Brain microvascular endothelial cell (primary cell): Measurements from ENCODE around the gene CEP63.
A peak's percentile ranks its signal among the peaks of the same experiment; 100 is the strongest.

Experiments
- DNase-seq: peaks from one replicate; pipeline ENCODE4 v3.0.0-alpha.2; 2020
- H3K27ac ChIP-seq: fragments of 250-450 bp; sonication (Bioruptor Pico); 2 replicates; pipeline ENCODE4 v1.5.1; 2020; ENCODE audit warnings: mild to moderate bottlenecking, moderate library complexity
- H3K27me3 ChIP-seq: fragments of 250-450 bp; sonication (Bioruptor Pico); replicated peaks from 2 replicates; pipeline ENCODE4 v1.5.1; 2020; ENCODE audit warnings: mild to moderate bottlenecking
- H3K36me3 ChIP-seq: fragments of 250-450 bp; sonication (Bioruptor Pico); replicated peaks from 2 replicates; pipeline ENCODE4 v1.5.1; 2020; ENCODE audit warnings: mild to moderate bottlenecking
- H3K4me3 ChIP-seq: 2 replicates; pipeline ENCODE4 v1.5.1; 2011; ENCODE audit warnings: low read depth, mild to moderate bottlenecking, control low read depth, low read length, moderate library complexity
- in situ Hi-C: cut with HindIII; loops from 2 replicates; pipeline ENCODE4 v1.10.0; 2017; ENCODE audit warnings: low sequenced_read_pairs, low pct_ligation_motif_present
- TF ChIP-seq, protein P1 (sequence below): IDR thresholded peaks from 2 replicates; pipeline ENCODE4 v1.5.1; 2011; ENCODE audit warnings: low read depth, mild to moderate bottlenecking, moderate library complexity, low read length, control low read depth, inconsistent platforms; ENCODE audit errors: missing control alignments

Gene CEP63

DNA sequence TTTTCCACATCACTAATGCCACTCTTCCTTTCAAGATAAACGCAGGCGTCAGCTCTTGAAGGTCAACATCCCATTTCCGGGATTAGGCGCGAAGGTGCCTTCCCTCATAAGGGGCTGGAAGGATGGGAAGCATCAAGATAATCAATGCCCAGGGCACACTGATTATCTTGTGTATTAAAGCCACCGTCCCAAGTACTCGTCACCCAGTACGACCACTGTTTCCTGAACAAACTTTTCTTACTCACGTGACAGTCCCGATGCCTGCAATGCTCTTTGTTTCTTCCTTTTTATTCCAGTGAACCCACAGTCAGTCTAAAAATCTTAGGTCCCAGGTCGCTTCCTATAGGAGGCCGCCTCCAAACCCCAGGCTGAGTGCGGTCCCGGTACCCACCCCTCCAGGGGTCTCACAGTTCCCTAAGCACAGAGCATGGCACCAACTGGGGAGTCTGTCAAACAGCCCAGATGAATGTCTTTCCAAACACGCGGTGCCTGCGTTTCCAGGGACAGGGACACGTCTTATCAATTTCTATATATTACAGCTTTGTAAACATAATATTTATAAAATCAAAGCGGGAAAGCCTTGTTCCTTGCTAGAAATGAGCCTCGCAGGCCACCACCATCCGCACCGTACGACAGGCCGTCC, 661 bp upstream of the CEP63 start:
- in situ Hi-C loops = loop anchor here (25.0 kb wide), 1 partner anchor 248 kb away; no protein-coding TSS in a partner anchor
- TF ChIP-seq, protein P1, sequence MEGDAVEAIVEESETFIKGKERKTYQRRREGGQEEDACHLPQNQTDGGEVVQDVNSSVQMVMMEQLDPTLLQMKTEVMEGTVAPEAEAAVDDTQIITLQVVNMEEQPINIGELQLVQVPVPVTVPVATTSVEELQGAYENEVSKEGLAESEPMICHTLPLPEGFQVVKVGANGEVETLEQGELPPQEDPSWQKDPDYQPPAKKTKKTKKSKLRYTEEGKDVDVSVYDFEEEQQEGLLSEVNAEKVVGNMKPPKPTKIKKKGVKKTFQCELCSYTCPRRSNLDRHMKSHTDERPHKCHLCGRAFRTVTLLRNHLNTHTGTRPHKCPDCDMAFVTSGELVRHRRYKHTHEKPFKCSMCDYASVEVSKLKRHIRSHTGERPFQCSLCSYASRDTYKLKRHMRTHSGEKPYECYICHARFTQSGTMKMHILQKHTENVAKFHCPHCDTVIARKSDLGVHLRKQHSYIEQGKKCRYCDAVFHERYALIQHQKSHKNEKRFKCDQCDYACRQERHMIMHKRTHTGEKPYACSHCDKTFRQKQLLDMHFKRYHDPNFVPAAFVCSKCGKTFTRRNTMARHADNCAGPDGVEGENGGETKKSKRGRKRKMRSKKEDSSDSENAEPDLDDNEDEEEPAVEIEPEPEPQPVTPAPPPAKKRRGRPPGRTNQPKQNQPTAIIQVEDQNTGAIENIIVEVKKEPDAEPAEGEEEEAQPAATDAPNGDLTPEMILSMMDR = no peak
- peaks cover 14% of the 10 kb centered on the region for H3K36me3 ChIP-seq
- peak overlapping the region; percentile 94 for H3K27ac ChIP-seq
- no peaks in the 10 kb centered on the region for H3K27me3 ChIP-seq
- DNase-seq = no peak
- H3K4me3 ChIP-seq = peak overlapping the region; percentile 81

DNA sequence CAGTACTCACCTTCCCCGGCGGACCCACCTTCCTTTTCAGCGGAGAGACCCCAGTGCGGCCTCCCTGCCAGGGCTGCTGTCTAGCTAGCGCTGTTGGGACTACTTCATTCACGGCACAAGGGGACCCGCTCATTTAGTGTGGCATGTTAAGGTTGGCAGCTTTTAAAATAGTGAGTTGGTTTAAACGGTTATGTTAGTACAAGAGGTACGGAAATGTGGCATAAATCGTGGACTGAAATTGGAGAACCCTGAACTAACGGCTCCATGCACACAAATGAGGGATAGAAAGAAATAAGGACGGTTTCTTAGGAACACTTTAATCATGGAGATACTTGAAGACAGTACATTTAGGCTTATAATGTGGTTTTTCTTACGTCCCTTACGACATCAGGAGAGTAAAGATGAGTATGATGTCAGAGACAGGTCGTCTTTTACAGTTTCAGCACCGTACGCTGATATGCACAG, 752 bp downstream of the CEP63 start:
- Histone ChIP-seq H3K36me3 (peaks cover 3% of the 10 kb centered on the region), H3K27ac (peak overlapping the region; percentile 94), H3K27me3 (no peaks in the 10 kb centered on the region), H3K4me3 (peak overlapping the region; percentile 81)
- DNase-seq = no peak
- in situ Hi-C loops = loop anchor here (25.0 kb wide), 1 partner anchor 249 kb away; no protein-coding TSS in a partner anchor
- TF ChIP-seq, protein P1 = no peak

DNA sequence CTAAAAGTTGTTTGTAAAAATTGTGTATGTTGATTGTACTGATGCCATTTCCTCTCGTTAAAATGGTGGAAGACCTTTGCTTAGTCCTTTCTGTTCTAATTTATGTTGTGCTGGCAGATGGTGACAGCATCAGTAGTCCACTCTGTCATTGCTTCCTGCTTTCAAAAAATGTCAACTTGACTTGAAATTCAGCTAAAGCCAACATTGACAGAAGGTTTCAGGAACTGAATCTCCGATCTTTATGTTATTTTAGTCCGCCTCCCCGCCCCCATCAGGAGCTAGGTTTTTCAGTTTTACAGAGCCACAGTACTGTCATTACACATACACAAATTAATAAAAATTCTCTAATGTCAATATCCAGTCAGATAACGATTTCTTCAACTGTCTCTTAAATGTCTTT, 1.5 kb downstream of the CEP63 start:
- in situ Hi-C loops = loop anchor here (25.0 kb wide), 1 partner anchor 250 kb away; no protein-coding TSS in a partner anchor
- H3K27ac ChIP-seq = no peak overlapping the region
- peak overlapping the region; percentile 13 for H3K4me3 ChIP-seq
- TF ChIP-seq, protein P1 = no peak
- H3K36me3 ChIP-seq = peaks cover 2% of the 10 kb centered on the region
- no peak for DNase-seq
- no peaks in the 10 kb centered on the region for H3K27me3 ChIP-seq

DNA sequence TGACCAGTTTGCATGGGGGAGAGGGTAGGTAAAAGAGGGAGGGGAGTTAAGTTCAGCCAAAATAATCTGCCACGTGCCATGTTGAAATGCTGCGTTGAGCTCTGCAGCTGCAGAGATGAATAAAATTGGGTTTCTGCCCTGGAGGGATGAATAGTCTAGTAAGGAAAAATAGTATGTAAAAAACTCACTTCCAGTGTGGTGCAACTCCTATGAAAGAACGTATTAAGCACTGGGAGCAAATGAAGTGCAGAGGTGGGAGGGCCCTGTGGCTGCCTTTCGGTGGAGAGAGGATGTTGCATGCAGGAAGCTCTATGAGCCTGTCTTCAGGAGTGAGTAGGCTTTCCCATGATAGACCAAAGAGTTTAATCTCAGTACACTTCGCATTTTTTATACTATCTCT, 8.6 kb downstream of the CEP63 start:
- in situ Hi-C loops = loop anchor here (25.0 kb wide), 1 partner anchor 257 kb away; no protein-coding TSS in a partner anchor
- no peak overlapping the region for H3K27ac ChIP-seq
- H3K27me3 ChIP-seq = no peaks in the 10 kb centered on the region
- TF ChIP-seq, protein P1 = no peak
- H3K36me3 ChIP-seq = no peaks in the 10 kb centered on the region
- H3K4me3 ChIP-seq = no peak overlapping the region
- no peak for DNase-seq

DNA sequence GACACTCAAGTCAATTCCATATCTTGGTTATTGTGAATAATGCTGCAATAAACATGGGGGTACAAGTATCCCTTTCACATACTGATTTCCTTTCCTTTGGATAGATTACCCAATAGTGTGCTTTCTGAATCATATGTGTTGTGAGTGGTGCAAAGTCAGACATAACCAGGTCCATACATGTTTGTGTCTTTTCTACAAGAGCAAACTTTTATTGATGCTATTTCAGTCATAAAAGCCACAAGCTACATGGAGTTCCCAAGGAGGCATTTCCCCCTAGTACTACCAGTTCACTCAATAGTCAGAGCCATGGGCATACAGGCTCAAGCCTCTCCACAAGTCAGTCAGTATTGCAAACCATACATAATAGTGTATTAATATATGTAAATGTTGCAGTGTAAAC, 10.1 kb downstream of the CEP63 start:
- Histone ChIP-seq H3K4me3 (no peak overlapping the region), H3K36me3 (no peaks in the 10 kb centered on the region), H3K27ac (no peak overlapping the region), H3K27me3 (no peaks in the 10 kb centered on the region)
- no peak for DNase-seq
- TF ChIP-seq, protein P1 = no peak
- in situ Hi-C loops = loop anchor here (25.0 kb wide), 1 partner anchor 259 kb away; no protein-coding TSS in a partner anchor
